Adrenal gland (tissue), 12 donors: ENCODE data around the gene LSS. TPM values are rescaled to one million over a fixed set of nuclear protein-coding genes. Genes with fewer than 3 reads are reported as not detected.

Experiments used
- DNase-seq, 7 donors: peaks; one replicate each; pipeline ENCODE4 v3.0.0-alpha.2; 2019 to 2020
- H3K27ac ChIP-seq, 5 donors: fragments of 200-600 bp; sonication (generic) in 4 of 5; 1 replicate in 3 of 5; 2 replicates in 2 of 5; pipeline versions ENCODE4 v1.5.1 to v1.8.0; 2016 to 2020; ENCODE audit warnings: mild to moderate bottlenecking in 1 of 5
- H3K27me3 ChIP-seq: fragments of 200-600 bp; 2 replicates; pipeline ENCODE4 v1.8.0; 2021
- H3K36me3 ChIP-seq, 2 donors: fragments of 200-600 bp; replicated peaks in 1 of 2; 1 replicate in 1 of 2; 2 replicates in 1 of 2; pipeline versions ENCODE4 v1.5.1 to v1.8.0; 2018 to 2022
- H3K4me1 ChIP-seq, 2 donors: fragments of 200-600 bp; replicated peaks in 1 of 2; 1 replicate in 1 of 2; 2 replicates in 1 of 2; pipeline versions ENCODE4 v1.5.1 to v1.8.0; 2018 to 2021
- H3K4me3 ChIP-seq, 4 donors: fragments of 200-600 bp; sonication (generic) in 3 of 4; one replicate each; pipeline ENCODE4 v1.5.1; 2016 to 2018
- H3K9me3 ChIP-seq, 3 donors: fragments of 200-600 bp; sonication (generic) in 1 of 3; replicated peaks in 1 of 3; 1 replicate in 2 of 3; 2 replicates in 1 of 3; pipeline versions ENCODE4 v1.5.1 to v1.8.0; 2016 to 2021
- POLR2A ChIP-seq, 2 donors: fragments of 450-650 bp; IDR thresholded peaks; one replicate each; pipeline ENCODE4 v1.6.1; 2017; ENCODE audit warnings: antibody characterized with exemption in 2 of 2, mild to moderate bottlenecking in 2 of 2, moderate library complexity in 1 of 2
- WGBS, 4 donors: extraction: QIAGEN DNeasy Blood & Tissue Kit in 2 of 4; methylation state at CpG; one replicate each; pipeline versions ENCODE4 v1.1.5 to v1.1.7; 2013 to 2017; 5-methylcytosine and 5-hydroxymethylcytosine counted together
- intact Hi-C, 2 donors: fragments of 100-400 bp; cut with DNase I; formaldehyde crosslinking; loops; one replicate each; pipeline versions ENCODE4 v1.14.1 to v1.15.0; 2022 to 2023
- polyA plus RNA-seq, 3 donors: library from polyadenylated mRNA; stranded (reverse); fragments of 200-250 nt in 2 of 3; fragments of 350-450 nt in 1 of 3; fragmentation: Illumina TruSeq in 1 of 3; extraction: RNeasy Lipid Tissue Mini Kit (QIAGEN cat#74804) in 1 of 3; gene quantifications; one replicate each; pipeline ENCODE4 v1.2.3, GENCODE V29; 2013 to 2014
- total RNA-seq, 9 donors: library from RNA; depleted of rRNA in 4 of 9; stranded (reverse); fragments of >200 nt in 4 of 9; fragments of 120-200 nt in 1 of 9; fragmentation: NEBNext Ultra II Directional in 1 of 9; extraction: Animal tissue kit (Norgen Biotek cat#: 25700) in 1 of 9; gene quantifications; one replicate each; pipeline versions ENCODE4 v1.1.0 to v1.2.4, GENCODE V29; 2013 to 2023
- TF ChIP-seq, protein P1 (sequence below), 6 experiments: fragments of 450-650 bp in 4 of 6; fragments of 200-600 bp in 2 of 6; sonication (generic) in 1 of 6; IDR thresholded peaks; 1 replicate in 5 of 6; 2 replicates in 1 of 6; pipeline versions ENCODE4 v1.5.1 to v1.8.0; 2016 to 2021; ENCODE audit warnings: antibody characterized with exemption in 6 of 6, mild to moderate bottlenecking in 2 of 6, moderate library complexity in 1 of 6
- donor health status: healthy with polysubstance abuse.
- donor health status: Bipolar disorder and iron deficiency.
- donor health status: DM: yes; HTN: yes; CAD: no.
- donor health status: DM: no; HTN: no; CAD: no.
- donor health status: DM: no; HTN: no; CAD: no.
- donor health status: DM: yes; HTN: yes; CAD: no.

LSS gene
- total and polyA plus RNA-seq, 12 donors: 46.3 to 246 (median 79.8) TPM

GRCh38 chr21:46210378-46211136 is 18.0 kb downstream of the LSS start:
- no peaks in the 10 kb centered on the region for H3K4me1 ChIP-seq
- peak in 3 of 7 donors; percentile 5 to 13 (median 13) for DNase-seq
- no peak overlapping the region for H3K4me3 ChIP-seq
- intact Hi-C loops: no loop called here
- TF ChIP-seq POLR2A (IDR thresholded peaks at IDR 0.05): no peak
- TF ChIP-seq, protein P1, sequence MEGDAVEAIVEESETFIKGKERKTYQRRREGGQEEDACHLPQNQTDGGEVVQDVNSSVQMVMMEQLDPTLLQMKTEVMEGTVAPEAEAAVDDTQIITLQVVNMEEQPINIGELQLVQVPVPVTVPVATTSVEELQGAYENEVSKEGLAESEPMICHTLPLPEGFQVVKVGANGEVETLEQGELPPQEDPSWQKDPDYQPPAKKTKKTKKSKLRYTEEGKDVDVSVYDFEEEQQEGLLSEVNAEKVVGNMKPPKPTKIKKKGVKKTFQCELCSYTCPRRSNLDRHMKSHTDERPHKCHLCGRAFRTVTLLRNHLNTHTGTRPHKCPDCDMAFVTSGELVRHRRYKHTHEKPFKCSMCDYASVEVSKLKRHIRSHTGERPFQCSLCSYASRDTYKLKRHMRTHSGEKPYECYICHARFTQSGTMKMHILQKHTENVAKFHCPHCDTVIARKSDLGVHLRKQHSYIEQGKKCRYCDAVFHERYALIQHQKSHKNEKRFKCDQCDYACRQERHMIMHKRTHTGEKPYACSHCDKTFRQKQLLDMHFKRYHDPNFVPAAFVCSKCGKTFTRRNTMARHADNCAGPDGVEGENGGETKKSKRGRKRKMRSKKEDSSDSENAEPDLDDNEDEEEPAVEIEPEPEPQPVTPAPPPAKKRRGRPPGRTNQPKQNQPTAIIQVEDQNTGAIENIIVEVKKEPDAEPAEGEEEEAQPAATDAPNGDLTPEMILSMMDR (IDR thresholded peaks at IDR 0.05): no peak
- peaks cover 0 to 74% of the 10 kb centered on the region in 2 donors for H3K36me3 ChIP-seq
- 80 to 87% (median 84%) methylated on average over 11 to 16 of the region's 16 CpGs for WGBS, 4 donors
- no peaks in the 10 kb centered on the region for H3K9me3 ChIP-seq
- no peak overlapping the region for H3K27ac ChIP-seq
- H3K27me3 ChIP-seq: no peaks in the 10 kb centered on the region

DNA sequence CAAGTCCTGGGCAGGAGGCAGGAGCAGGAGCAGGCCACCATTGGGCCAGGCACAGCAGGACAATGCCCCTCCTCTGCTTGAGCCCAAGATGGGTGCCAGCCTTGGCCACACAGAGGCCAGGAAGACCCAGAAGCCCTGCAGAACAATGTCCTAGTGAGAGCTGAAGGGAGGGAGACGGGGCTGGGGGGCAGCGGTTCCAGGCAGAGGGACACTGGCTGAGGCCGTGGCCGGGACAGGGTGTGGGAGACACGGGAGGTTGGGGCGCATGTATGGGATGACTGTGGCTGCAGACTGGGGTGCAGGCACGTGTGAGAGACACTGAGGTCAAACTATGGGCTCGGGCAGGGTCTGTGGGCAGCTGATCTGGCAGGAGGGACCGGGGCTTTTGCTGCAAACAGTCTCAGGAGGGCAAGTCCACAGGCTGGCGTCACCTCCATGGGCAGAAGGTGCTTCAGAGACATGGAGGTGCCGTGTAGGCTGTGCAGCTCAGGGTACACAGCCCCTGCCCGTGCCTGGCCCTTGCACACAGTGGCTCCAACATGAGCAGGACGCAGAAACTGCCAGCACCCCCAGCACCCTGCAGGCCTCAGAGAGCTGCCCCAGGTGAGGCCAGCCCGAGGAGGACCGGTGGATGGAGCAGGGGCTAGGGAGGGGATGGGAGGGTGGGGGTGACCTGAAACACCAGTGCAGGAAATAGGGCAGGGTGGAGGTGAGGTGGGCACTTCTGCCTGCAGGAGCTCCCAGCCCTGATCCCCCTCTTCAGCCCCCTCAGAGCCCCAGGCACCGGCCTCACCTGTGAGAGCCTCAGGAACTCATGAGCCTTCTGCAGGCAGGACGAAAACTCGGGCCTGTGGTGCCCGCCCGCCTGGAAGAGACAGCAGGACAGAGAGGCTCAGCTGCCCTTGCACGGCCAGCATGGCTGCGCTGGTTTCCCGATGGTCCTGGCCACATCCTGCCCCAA is 19.5 kb downstream of the LSS start:
- H3K27me3 ChIP-seq: no peaks in the 10 kb centered on the region
- DNase-seq: peak in 3 of 7 donors; percentile 6 to 12 (median 11)
- H3K4me3 ChIP-seq: no peak overlapping the region
- no peak for TF ChIP-seq POLR2A (IDR thresholded peaks at IDR 0.05)
- TF ChIP-seq, protein P1 (IDR thresholded peaks at IDR 0.05): no peak
- intact Hi-C loops: no loop called here
- peaks cover 0 to 78% of the 10 kb centered on the region in 2 donors for H3K36me3 ChIP-seq
- WGBS, 4 donors: 89 to 93% (median 91%) methylated on average over 14 to 23 of the region's 23 CpGs
- no peaks in the 10 kb centered on the region for H3K4me1 ChIP-seq
- H3K27ac ChIP-seq: no peak overlapping the region
- no peaks in the 10 kb centered on the region for H3K9me3 ChIP-seq

DNA sequence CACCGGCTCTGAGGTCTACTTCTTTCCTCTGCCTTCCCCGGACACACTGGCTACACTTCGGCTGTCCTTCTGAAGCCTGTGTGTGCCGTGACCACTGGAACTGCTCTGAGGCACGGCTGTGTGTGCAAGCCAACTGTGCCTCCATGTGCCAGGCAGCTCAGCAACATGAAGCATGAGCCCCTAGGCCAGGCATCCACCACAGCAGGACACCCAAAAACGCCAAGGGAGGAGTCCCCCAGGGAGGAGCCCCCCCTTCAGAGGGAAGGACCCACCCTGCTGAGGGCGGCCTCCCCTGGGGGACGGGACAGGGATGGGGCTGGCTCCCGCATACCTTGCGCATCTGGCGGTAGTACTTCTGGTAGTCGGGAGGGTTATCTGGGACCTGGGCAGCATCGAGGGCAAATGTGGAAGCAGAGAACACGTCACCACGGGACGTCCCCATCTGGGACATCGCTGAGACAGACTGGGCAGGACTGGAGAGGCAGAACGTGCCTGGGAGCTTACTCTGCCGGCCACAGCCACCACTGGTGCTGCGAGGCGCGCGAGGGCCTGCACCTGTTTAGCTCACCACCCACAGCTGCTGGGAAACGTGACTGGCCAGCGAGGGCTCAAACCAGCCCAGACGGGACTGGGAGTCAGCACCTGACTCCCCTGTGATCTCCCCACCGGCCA is 20.5 kb downstream of the LSS start:
- H3K36me3 ChIP-seq: peaks cover 0 to 78% of the 10 kb centered on the region in 2 donors
- TF ChIP-seq, protein P1 (IDR thresholded peaks at IDR 0.05): no peak
- TF ChIP-seq POLR2A (IDR thresholded peaks at IDR 0.05): no peak
- intact Hi-C loops: no loop called here

More for the DNA sequence above, 20.5 kb downstream of the LSS start:
- Histone ChIP-seq H3K27me3 (no peaks in the 10 kb centered on the region), H3K4me3 (no peak overlapping the region), H3K27ac (no peak overlapping the region), H3K4me1 (no peaks in the 10 kb centered on the region), H3K9me3 (no peaks in the 10 kb centered on the region)
- peak in 3 of 7 donors; percentile 3 to 8 (median 5) for DNase-seq
- WGBS, 4 donors: 91 to 98% (median 94%) methylated on average over 20 to 27 of the region's 27 CpGs
